Measurements from ENCODE around the gene VSTM5.

- no peak for TF ChIP-seq POLR2AphosphoS5 (IDR thresholded peaks at IDR 0.05; ENCODE audit: low read depth, low read length)
- TF ChIP-seq REST (IDR thresholded peaks at IDR 0.05; ENCODE audit: insufficient read depth in 1 of 2, low read depth in 2 of 2, low read length in 2 of 2) = no peak
These were observed 36.7 kb upstream of the VSTM5 start for GRCh38 chr11:93887111-93887510.
